Activated CD4-positive, alpha-beta memory T cell treated with anti-CD3 and anti-CD28 coated beads for 36 hours (primary cell): ENCODE measurements around the gene PAPOLB. TPM values are rescaled to one million over a fixed set of nuclear protein-coding genes. Genes with fewer than 3 reads are reported as not detected.

Source experiments
- total RNA-seq, 2 experiments: library from RNA; stranded (reverse); gene quantifications; one replicate each; pipeline ENCODE4 v1.2.3, GENCODE V29; 2021

The PAPOLB gene
- total RNA-seq, 2 experiments from 2014 or later = not detected

Other genes starting within 250 kb of the PAPOLB start
- gene FOXK1, start 179.7 kb downstream of the PAPOLB start, total RNA-seq = 10 to 100 TPM; 25.9 to 26.6 TPM
- gene AP5Z1, start 86.4 kb downstream of the PAPOLB start, total RNA-seq = 10 to 100 TPM; 21.6 to 24.1 TPM
- gene RADIL, start 21.7 kb upstream of the PAPOLB start, total RNA-seq = under 1 TPM; 0.15 to 0.19 TPM
- gene MMD2, start 97.2 kb upstream of the PAPOLB start, total RNA-seq = not detected
- 1 to 10 TPM; 9.0 to 9.1 TPM for gene RBAK, start 183.8 kb upstream of the PAPOLB start, total RNA-seq